MG63 (cell line): ENCODE results near the gene SARS1. TPM values are rescaled to one million over a fixed set of nuclear protein-coding genes. Genes with fewer than 3 reads are reported as not detected.

Experiments used
- DNase-seq: peaks from one replicate; pipeline ENCODE4 v3.0.0-alpha.2; 2020
- H3K27me3 ChIP-seq: fragments of 250-450 bp; sonication (Bioruptor Pico); 2 replicates; pipeline ENCODE4 v1.5.1; 2020; ENCODE audit warnings: mild to moderate bottlenecking, moderate library complexity
- H3K36me3 ChIP-seq: fragments of 250-450 bp; sonication (Bioruptor Pico); 2 replicates; pipeline ENCODE4 v1.5.1; 2020; ENCODE audit warnings: mild to moderate bottlenecking, moderate library complexity
- H3K4me3 ChIP-seq: fragments of 250-450 bp; sonication (Bioruptor Pico); 2 replicates; pipeline ENCODE4 v1.5.1; 2020; ENCODE audit warnings: mild to moderate bottlenecking, moderate library complexity
- H3K9me3 ChIP-seq: fragments of 250-450 bp; sonication (Bioruptor Pico); 2 replicates; pipeline ENCODE4 v1.5.1; 2020; ENCODE audit warnings: mild to moderate bottlenecking, moderate library complexity
- total RNA-seq: library from RNA; depleted of rRNA; stranded (reverse); fragments of >200 nt; shearing (Covaris generic); gene quantifications from 2 replicates; pipeline ENCODE4 v1.2.3, GENCODE V29; 2014; ENCODE audit warnings: low replicate concordance

Gene SARS1
- total RNA-seq, 1 experiment from 2014 or later, result 751 TPM

GRCh38 chr1:109261578-109261977 is 47.9 kb downstream of the SARS1 start:
- no peaks in the 10 kb centered on the region for H3K36me3 ChIP-seq
- DNase-seq, result no peak
- no peak overlapping the region for H3K4me3 ChIP-seq
- no peaks in the 10 kb centered on the region for H3K9me3 ChIP-seq
- no peaks in the 10 kb centered on the region for H3K27me3 ChIP-seq

- Histone ChIP-seq H3K9me3 (0 out of 2 replicates have a peak, but pooled peaks cover 2% of the 10 kb centered on the region), H3K27me3 (no peaks in the 10 kb centered on the region), H3K36me3 (no peaks in the 10 kb centered on the region), H3K4me3 (no peak overlapping the region)
- no peak for DNase-seq
Observed at GRCh38 chr1:109262231-109263055, 48.7 kb downstream of the SARS1 start.

GRCh38 chr1:109263234-109263596 is 49.5 kb downstream of the SARS1 start:
- H3K27me3 ChIP-seq, result no peaks in the 10 kb centered on the region
- DNase-seq, result no peak
- peaks cover 5% of the 10 kb centered on the region for H3K9me3 ChIP-seq
- H3K36me3 ChIP-seq, result no peaks in the 10 kb centered on the region; the same call in 1 of the 2 replicates
- no peak overlapping the region for H3K4me3 ChIP-seq

- H3K27me3 ChIP-seq, result no peaks in the 10 kb centered on the region
- peak; percentile 88 for DNase-seq
- H3K36me3 ChIP-seq, result no peaks in the 10 kb centered on the region; the same call in 1 of the 2 replicates
- peaks cover 9% of the 10 kb centered on the region for H3K9me3 ChIP-seq
- no peak overlapping the region for H3K4me3 ChIP-seq
Observed at GRCh38 chr1:109263597-109264378, 50.1 kb downstream of the SARS1 start.

DNA sequence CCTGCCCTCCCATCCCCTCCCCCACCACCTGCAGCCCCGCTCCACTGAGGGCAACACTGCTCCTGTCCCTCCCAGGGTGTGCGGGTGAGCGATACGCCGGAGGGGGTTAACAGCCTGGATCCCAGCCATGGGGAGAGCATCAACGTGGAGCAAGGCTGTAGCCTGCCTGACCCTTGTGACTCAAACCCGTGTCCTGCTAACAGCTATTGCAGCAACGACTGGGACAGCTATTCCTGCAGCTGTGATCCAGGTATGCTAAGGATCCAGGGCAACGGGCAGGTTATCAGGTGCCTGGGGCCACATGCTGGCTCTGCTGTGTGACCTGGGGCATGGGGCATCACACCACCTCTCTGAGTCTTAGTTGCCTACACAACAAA is 50.6 kb downstream of the SARS1 start:
- no peaks in the 10 kb centered on the region for H3K27me3 ChIP-seq
- DNase-seq, result no peak
- peaks cover 9% of the 10 kb centered on the region for H3K9me3 ChIP-seq
- H3K4me3 ChIP-seq, result no peak overlapping the region
- H3K36me3 ChIP-seq, result no peaks in the 10 kb centered on the region; the same call in 1 of the 2 replicates

DNA sequence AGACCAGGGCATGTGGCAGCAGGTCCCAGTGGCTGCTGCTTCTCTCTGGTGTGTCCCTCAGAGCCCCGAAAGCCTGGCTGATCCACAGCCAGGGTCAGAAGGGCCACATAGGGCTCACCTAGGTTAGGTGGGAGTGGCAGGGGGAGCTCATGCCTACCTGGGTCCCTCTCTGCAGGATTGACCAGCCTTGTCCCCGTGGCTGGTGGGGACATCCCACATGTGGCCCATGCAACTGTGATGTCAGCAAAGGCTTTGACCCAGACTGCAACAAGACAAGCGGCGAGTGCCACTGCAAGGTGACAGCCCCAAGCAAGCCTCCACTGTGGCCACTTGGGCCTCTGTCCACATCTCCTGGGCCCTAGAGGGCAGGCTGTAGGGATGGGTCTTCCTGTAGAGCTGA is 51.3 kb downstream of the SARS1 start:
- H3K9me3 ChIP-seq, result peaks cover 9% of the 10 kb centered on the region
- no peaks in the 10 kb centered on the region; the same call in 1 of the 2 replicates for H3K36me3 ChIP-seq
- no peak overlapping the region for H3K4me3 ChIP-seq
- no peaks in the 10 kb centered on the region for H3K27me3 ChIP-seq
- DNase-seq, result no peak

DNA sequence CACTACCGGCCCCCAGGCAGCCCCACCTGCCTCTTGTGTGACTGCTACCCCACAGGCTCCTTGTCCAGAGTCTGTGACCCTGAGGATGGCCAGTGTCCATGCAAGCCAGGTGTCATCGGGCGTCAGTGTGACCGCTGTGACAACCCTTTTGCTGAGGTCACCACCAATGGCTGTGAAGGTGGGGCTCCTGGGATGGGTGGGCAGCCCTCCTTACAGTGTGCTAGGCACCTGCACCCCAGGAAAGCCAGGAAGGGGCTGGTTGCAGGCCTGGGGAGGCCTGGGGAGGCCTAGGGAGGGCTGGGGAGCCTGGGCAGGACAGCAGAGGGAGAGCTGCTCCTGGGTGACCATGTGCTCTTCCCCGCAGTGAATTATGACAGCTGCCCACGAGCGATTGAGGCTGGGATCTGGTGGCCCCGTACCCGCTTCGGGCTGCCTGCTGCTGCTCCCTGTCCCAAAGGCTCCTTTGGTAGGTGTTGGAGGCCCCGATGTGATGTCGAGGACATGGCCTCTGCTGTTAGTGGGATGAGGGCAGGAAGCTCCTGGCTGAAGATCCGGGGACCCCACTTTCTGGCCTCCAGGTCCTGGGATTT is 52.1 kb downstream of the SARS1 start:
- DNase-seq, result no peak
- H3K27me3 ChIP-seq, result no peaks in the 10 kb centered on the region

DNA sequence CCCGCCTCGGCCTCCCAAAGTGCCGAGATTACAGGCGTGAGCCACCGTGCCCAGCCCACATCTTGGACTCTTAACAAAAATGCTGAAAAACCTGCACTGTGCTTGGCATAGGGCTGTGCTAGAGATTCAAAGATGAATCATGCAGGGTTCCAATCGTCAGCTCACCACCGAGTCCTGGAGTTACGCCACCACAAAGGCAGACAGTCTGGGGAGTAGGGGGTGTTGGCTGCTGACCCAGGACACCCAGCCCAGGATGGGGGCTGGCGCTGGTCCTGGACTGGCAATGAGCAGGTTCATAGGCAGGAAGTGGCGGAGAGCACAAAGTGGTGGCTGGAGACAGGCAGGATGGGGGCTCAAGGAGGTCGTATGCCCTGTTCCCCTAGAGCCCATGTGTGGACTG is 53.2 kb downstream of the SARS1 start:
- H3K27me3 ChIP-seq, result no peaks in the 10 kb centered on the region
- no peak overlapping the region for H3K4me3 ChIP-seq
- H3K36me3 ChIP-seq, result no peaks in the 10 kb centered on the region; the same call in 1 of the 2 replicates
- peak; percentile 97 for DNase-seq
- peaks cover 9% of the 10 kb centered on the region for H3K9me3 ChIP-seq

More for the DNA sequence above, 52.1 kb downstream of the SARS1 start:
- H3K36me3 ChIP-seq, result no peaks in the 10 kb centered on the region; the same call in 1 of the 2 replicates
- H3K4me3 ChIP-seq, result no peak overlapping the region
- H3K9me3 ChIP-seq, result peaks cover 9% of the 10 kb centered on the region

GRCh38 chr1:109267743-109268300 is 54.1 kb downstream of the SARS1 start:
- H3K36me3 ChIP-seq, result no peaks in the 10 kb centered on the region; the same call in 1 of the 2 replicates
- no peak for DNase-seq
- H3K4me3 ChIP-seq, result no peak overlapping the region
- peaks cover 9% of the 10 kb centered on the region for H3K9me3 ChIP-seq
- no peaks in the 10 kb centered on the region for H3K27me3 ChIP-seq

- no peak overlapping the region for H3K4me3 ChIP-seq
- H3K36me3 ChIP-seq, result no peaks in the 10 kb centered on the region; the same call in 1 of the 2 replicates
- H3K9me3 ChIP-seq, result peaks cover 9% of the 10 kb centered on the region
- H3K27me3 ChIP-seq, result no peaks in the 10 kb centered on the region
- DNase-seq, result no peak
Observed at GRCh38 chr1:109268431-109269211, 54.9 kb downstream of the SARS1 start.

DNA sequence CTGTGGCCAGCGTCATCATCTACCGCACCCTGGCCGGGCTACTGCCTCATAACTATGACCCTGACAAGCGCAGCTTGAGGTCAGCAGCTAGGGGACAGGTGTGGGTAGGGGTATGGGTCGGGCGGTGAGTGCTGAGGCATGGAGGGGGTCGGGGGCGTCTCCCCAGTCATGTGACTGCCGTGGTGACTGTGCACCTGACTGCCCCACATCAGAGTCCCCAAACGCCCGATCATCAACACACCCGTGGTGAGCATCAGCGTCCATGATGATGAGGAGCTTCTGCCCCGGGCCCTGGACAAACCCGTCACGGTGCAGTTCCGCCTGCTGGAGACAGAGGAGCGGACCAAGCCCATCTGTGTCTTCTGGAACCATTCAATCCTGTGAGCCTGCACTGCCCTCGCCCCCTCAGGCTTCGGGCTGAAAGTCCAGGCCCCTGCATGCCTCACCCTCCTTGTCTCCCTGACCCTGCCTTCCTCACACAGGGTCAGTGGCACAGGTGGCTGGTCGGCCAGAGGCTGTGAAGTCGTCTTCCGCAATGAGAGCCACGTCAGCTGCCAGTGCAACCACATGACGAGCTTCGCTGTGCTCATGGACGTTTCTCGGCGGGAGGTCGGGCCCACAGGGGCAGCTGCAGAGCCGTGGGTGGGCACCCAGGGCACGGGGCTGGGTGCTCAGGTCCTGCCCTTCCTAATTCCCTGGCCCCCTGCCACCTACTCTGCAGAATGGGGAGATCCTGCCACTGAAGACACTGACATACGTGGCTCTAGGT is 55.7 kb downstream of the SARS1 start:
- Histone ChIP-seq H3K27me3 (no peaks in the 10 kb centered on the region), H3K9me3 (peaks cover 9% of the 10 kb centered on the region)
- no peak for DNase-seq

GRCh38 chr1:109269981-109270622 is 56.4 kb downstream of the SARS1 start:
- peaks cover 9% of the 10 kb centered on the region for H3K9me3 ChIP-seq
- no peak overlapping the region for H3K4me3 ChIP-seq
- H3K27me3 ChIP-seq, result no peaks in the 10 kb centered on the region
- DNase-seq, result no peak
- no peaks in the 10 kb centered on the region; the same call in 1 of the 2 replicates for H3K36me3 ChIP-seq

More for the DNA sequence above, 55.7 kb downstream of the SARS1 start:
- Histone ChIP-seq H3K36me3 (no peaks in the 10 kb centered on the region; the same call in 1 of the 2 replicates), H3K4me3 (no peak overlapping the region)

GRCh38 chr1:109270623-109271317 is 57.1 kb downstream of the SARS1 start:
- Histone ChIP-seq H3K36me3 (no peaks in the 10 kb centered on the region; the same call in 1 of the 2 replicates), H3K27me3 (no peaks in the 10 kb centered on the region), H3K4me3 (no peak overlapping the region), H3K9me3 (peaks cover 9% of the 10 kb centered on the region)
- DNase-seq, result no peak

- no peak overlapping the region for H3K4me3 ChIP-seq
- no peaks in the 10 kb centered on the region; the same call in 1 of the 2 replicates for H3K36me3 ChIP-seq
- DNase-seq, result no peak
- H3K9me3 ChIP-seq, result peaks cover 9% of the 10 kb centered on the region
- no peaks in the 10 kb centered on the region for H3K27me3 ChIP-seq
Observed at GRCh38 chr1:109271458-109271857, 57.7 kb downstream of the SARS1 start.
